Measurements from ENCODE around the gene KRT4.
"Not testable (repeated sequence)": the region's sequence is repeated elsewhere in the genome, so short reads cannot be mapped to it uniquely, and the experiment has no call there.

KRT4 gene

DNA sequence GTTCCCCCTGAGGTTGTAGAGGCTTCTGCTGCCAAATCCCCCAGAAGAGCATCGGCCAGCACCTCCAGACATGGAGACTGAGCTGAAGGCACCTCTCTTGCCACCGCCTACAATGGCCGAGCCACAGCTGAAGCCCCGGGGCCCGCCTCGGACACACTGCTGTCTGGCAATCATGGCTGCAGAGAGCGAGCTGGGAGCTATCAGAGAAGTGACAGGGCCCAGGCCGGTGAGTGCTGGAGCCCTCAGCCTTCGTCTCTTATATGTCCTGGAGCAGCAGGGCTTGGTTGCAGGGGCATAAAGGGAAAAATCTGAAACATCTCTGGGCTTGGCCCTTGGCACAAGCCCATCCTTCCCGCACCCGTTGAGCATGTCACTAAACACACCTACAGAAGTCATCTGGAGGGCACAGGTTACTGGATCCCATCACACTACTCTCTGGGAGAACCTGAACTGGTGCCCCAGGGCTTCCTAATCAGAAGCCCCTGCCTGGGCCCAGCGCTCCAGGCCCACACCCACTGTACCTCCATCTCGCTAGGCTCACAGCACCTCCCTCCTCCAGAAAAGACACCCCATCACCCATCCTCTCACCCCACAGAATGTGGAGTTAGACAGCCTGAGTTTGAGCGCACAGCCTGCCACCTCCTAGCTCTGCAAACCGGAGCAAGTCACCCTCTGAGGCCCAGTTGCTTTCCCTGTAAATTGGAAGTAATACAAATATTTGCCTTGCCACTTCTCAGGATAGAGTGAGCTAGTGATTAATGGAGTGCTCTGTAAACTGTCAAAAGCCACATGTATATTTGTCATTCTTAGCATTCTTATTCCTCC lies at the start of gene KRT4:
Gene KRT4, minus strand, starts transcription at position 232 of the 825 bp plus-strand sequence. Its CDS starts 58 bp downstream, at position 174.
- no peak for DNase-seq

DNA sequence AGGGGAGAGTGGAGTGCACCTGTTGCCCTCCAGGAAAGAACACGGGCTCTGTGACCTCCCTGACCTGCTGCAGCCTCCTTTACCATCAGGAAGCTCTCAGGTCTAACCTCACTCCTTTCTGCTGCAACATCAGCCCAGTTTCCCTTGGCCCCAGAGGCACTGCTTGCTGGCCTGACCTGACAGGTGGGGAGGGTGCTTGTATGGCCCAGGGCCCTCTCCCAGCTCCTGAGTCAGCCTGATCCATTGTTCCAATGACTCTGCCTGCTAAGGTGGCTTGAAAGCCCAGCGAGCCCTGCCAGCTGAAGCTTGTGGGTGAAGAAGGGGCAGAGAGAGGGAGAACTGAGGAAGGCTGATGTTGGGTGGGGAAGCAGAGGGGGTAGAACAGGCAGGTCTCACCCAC lies 48.1 kb upstream of the KRT4 start:
- no peak for DNase-seq

GRCh38 chr12:52861511-52861910 lies 47.6 kb upstream of the KRT4 start:
- no peak for DNase-seq

- DNase-seq: no peak
These were observed 46.3 kb upstream of the KRT4 start for GRCh38 chr12:52860102-52860823.

GRCh38 chr12:52857500-52857899 lies 43.6 kb upstream of the KRT4 start:
- no peak for DNase-seq

- no peak for DNase-seq
These were observed 42.9 kb upstream of the KRT4 start for GRCh38 chr12:52856787-52857186.

GRCh38 chr12:52856077-52856476 lies 42.2 kb upstream of the KRT4 start:
- DNase-seq: not testable (repeated sequence)

DNA sequence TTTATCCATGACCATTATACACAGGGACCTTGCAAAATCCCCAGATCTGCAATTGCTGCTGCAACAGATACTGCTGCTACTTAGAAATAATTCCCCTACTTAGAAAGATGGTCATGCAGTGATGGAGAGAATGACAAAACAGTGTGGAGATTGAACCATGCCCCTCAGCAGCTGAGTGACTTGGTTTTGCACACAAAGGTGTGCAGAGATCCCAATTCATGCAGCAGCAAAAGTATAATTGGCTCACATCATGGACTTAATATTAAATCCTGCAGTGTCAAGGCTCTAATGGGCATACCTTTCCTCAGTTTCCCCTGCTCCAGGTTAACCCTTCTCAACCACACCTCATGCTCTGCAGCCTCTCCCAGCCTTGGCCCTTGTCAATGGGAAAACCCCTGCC lies 37.9 kb upstream of the KRT4 start:
- no peak for DNase-seq

DNA sequence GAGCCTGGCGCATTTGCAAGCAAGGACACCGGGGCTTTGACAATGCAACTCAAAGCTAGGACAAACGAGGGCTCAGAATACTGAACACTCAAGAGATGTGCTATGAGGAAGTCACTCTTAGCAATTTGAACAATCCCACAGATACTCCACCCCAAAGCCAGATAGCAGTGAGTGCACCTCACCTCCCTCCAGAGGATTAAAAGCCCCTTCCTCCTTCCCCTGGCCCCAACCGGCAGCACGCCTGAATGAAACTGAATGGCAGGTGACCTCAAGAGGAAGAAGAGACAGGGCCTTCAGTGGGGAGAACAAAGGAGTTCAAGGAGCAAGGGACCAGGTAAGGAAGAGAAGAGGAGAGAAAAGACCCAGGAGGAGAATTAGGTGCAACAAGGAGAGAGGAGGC lies 36.8 kb upstream of the KRT4 start:
- no peak for DNase-seq

DNA sequence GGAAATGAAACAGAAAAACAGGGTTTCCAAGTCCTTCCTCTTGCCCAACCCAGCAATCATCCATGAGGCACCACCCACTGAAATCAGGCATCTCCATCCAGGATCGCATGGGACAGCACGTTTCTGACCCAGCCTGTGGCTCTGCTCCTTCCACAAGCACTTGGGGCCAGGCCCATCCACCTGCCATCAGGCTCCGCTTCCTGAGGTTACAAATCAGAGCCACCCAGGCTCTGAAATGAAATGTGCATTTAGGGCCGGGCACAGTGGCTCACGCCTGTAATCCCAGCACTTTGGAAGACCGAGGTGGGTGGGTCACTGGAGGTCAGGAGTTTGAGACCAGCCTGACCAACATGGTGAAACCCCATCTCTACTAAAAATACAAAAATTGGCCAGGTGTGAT lies 35.6 kb upstream of the KRT4 start:
- no peak for DNase-seq

- DNase-seq: no peak
These were observed 34.8 kb upstream of the KRT4 start, which contains the start of gene KRT78 for GRCh38 chr12:52848661-52849255. Gene KRT78 (minus strand): TSS chr12:52848994. CDS start chr12:52848930, 64 bp downstream.

- no peak for DNase-seq
These were observed 33.6 kb upstream of the KRT4 start for GRCh38 chr12:52847335-52848102.

DNA sequence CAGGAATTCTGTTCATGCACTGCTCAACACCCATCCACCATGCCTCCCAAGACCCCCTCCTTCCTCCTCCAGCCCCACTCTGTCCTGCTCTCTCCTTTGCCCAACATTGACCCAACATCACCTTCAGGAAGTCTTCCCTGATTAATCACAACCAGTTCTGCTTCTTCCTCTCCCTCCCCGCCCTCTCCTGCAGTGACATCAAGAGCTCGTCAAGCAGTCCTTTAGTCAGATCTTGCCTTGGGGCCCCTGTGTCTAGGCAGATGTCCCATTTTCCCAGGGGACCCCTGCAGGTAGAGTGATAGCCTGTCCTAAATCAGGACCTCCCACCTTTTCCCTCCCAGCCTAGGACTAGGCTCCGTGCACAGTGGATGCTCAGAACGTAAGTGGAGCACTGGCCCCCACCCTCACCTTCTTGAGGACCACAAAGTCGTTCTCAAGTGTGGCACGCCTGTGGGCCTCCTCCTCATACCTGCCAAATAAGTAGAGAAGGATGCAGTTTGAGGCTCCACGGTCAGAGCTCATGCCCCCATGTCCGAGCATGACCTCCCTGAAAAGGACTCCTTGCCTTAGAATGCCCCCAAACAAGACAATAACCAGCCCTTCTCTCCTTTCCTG lies 32.5 kb upstream of the KRT4 start:
- DNase-seq: no peak

- no peak for DNase-seq
These were observed 32.0 kb upstream of the KRT4 start for GRCh38 chr12:52845946-52846345.

GRCh38 chr12:52844386-52844785 lies 30.5 kb upstream of the KRT4 start:
- no peak for DNase-seq

GRCh38 chr12:52839436-52840105 lies 25.7 kb upstream of the KRT4 start:
- no peak for DNase-seq

DNA sequence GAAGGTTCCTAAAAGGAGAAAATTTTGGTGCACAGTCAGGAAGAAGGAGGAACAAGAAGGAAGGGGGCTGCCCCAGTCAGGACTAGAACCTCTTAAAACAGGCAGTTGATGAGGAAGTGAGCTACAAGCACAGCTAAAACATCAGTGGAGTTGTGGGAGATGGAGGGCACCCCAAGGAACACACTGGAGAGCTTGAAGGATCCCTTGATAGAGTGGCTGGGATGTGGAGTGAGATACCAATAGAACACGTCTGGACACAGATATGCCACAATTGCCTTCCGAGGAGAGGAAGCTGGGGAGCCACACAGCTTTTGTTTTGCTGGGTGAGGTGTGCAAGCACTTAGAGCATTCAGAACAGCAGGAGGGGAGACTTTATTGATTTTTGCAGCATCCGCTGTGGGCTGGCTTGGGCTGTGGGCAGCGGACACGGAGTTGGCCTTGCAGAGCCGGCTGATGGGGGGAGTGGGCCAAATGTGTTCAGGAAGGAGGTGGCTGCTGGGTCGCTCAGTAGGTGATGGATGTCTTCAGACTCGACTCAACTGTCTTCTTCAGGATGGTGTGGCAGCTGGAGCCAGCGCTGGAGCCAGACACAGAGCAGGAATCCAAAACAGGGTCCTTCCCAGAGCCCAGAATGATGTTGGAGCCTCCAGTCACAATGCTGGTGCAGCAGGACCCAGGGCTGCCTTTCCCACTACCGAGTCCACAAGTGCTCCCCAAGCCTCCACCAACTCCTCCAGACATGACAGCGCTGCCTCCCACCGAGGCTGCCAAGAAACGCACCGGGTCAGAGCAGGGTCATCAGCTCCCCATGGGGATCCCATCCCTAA lies 24.9 kb upstream of the KRT4 start:
- no peak for DNase-seq

GRCh38 chr12:52837781-52838608 lies 24.1 kb upstream of the KRT4 start:
- no peak for DNase-seq

GRCh38 chr12:52837413-52837741 lies 23.5 kb upstream of the KRT4 start:
- no peak for DNase-seq

Data from activated CD4-positive, alpha-beta T cell treated with anti-CD3 and anti-CD28 coated beads, Interleukin-2, amount 50 U/mL, for 1 hour (primary cell).